ENCODE data around the gene NDE1.
A peak's percentile ranks its signal among the peaks of the same experiment; 100 is the strongest.

Gene NDE1

DNA sequence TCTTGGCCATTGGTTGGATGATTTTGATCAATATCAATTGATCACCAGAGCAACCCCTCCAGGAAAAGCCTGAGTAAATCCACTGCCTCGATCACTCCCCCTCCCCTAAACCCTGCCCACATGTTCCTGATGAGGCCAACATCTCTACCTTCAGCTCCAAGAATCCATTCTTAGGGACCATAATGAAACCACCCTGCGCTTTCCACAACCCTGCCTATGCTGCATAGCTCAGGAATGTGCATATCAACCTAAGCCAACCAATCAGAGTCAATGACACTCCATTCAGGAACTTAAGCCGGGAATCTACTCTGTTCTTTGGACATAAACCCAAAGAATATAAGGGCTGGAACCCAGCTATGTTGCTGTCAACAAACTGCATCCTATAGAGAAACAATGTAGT is 120.5 kb downstream of the NDE1 start:
- no peak for DNase-seq
- Mint-ChIP-seq H3K27ac (peak overlapping the region in 1 of 2 donors; percentile 35), H3K4me1 (peaks cover 5% of the 10 kb centered on the region), H3K9me3 (no peaks in the 10 kb centered on the region), H3K4me3 (no peak overlapping the region), H3K27me3 (no peaks in the 10 kb centered on the region)
- ATAC-seq, result no peak

DNA sequence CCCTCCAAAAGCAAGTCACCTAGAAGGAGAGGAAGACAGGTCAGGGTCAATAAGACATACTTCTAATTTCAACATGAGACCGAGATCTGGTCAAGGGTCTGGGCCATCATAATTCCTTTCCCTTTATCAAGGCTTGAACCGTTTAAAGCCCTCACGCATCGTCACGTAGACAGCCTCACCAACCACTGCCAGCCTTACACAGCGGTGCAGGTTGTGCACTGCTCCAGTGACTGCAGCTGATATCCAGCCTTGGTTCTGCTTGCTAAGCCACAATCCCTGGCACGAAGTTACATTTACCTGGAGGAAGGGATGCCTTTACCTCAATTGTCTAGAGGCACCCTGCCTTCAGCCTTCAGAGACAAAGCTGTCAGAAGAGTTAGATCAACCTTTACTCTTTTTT is 121.6 kb downstream of the NDE1 start:
- Mint-ChIP-seq H3K4me1 (no peaks in the 10 kb centered on the region), H3K9me3 (no peaks in the 10 kb centered on the region), H3K27ac (no peak overlapping the region), H3K27me3 (peaks cover 5% of the 10 kb centered on the region), H3K4me3 (no peak overlapping the region)
- DNase-seq (no peak), ATAC-seq (no peak)

DNA sequence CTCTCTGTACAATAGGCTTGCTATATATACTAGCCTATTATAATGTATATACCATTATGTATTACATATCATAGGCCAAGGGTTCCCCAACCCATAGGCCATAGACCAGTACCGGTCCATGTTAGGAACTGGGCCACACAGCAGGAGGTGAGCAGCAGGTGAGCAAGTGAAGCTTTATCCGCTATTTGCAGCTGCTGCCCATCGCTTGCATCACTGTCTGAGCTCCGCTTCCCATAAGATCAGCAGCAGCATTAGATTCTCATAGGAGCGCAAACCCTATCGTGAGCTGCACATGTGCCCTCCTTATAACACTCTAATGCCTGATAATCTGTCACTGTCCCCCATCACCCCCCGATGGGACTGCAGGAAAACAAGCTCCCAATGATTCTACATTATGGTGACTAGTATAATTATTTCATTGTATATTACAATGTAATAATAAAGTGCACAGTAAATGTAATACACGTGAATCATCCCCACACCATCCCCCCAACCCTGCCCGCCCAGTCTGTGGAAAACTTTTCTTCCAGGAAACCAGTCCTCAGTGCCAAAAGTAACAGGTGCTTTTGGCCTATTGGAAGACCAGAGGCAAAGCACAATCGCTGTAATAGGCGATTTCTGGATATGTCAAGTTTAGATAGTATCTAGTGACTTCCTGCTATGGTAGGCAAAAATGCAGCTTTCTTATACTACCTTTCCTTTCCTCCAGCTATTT is 122.7 kb downstream of the NDE1 start:
- Mint-ChIP-seq H3K9me3 (no peaks in the 10 kb centered on the region), H3K4me1 (no peaks in the 10 kb centered on the region), H3K27ac (no peak overlapping the region), H3K27me3 (peaks cover 5% of the 10 kb centered on the region), H3K4me3 (no peak overlapping the region)
- no peak for DNase-seq
- no peak for ATAC-seq

DNA sequence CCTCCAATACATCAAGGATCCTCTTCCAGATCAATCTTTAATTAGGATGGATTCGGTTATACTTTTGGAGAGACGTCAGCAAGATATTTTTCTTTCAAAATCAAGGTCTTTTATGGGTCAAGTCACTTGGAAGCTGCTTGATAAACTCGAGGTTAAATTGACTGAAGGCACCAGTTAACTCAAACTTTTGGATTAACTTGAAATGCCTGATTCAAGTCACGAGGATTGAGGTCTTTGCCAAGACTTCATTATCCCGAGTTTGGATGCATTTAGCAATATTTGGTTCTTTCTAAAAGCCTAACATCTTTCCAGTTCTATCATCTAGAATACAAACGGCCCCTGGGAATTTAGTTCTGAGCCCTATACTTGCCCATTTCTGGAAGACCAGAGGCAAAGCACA is 123.9 kb downstream of the NDE1 start:
- DNase-seq (no peak), ATAC-seq (no peak)
- no peaks in the 10 kb centered on the region for H3K4me1 Mint-ChIP-seq
- peaks cover 5% of the 10 kb centered on the region for H3K27me3 Mint-ChIP-seq
- no peak overlapping the region for H3K27ac Mint-ChIP-seq
- no peak overlapping the region for H3K4me3 Mint-ChIP-seq
- no peaks in the 10 kb centered on the region for H3K9me3 Mint-ChIP-seq

DNA sequence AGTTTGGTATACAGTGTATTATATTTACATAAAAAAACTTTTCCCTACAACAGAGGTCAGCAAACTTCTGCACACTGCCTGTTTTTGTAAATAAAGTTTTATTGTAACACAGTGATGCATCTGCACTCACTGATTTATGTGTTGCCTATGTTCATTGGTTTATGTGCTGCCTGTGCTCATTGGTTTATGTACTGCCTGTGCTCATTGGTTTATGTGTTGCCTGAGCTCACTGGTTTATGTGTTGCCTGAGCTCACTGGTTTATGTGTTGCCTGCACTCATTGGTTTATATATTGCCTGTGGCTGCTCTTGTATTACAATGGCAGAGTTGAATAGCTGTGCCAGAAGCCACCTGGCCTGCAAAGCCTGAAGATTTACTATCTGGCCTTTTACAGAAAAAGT is 125.2 kb downstream of the NDE1 start:
- ATAC-seq, result no peak
- peaks cover 5% of the 10 kb centered on the region for H3K27me3 Mint-ChIP-seq
- no peaks in the 10 kb centered on the region for H3K4me1 Mint-ChIP-seq
- H3K9me3 Mint-ChIP-seq, result no peaks in the 10 kb centered on the region
- no peak overlapping the region for H3K4me3 Mint-ChIP-seq
- no peak overlapping the region for H3K27ac Mint-ChIP-seq
- no peak for DNase-seq

DNA sequence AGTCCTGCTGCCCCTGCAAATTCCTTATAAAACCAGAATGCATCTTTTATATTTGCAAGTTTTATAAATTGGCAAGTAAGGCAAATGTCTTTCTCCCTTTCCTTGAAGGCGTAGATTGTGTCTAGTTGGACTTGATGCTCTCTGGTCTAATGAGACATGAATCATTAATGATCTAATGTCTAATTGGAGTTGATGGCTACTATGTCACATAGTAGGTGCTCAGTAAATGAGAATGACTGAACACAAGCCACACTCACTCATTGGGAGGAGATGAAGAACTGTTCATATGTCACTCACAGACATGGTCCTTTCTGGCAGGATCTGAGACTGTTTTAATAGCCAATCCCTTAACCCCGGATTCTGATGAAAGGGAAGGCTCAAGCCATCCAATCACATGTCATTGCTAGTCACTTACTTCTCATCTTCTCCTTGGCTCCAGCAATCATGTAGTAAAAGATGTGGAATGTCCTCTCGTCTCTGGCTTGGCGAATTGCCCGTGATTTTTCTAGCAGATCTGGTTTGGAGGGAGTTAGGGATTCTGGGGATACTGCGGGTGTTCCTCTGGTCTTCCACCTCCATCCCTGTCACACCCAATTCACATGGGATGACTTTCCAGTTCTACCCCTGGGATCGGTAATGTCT is 125.7 kb downstream of the NDE1 start:
- no peaks in the 10 kb centered on the region for H3K9me3 Mint-ChIP-seq

More for the DNA sequence above, 125.7 kb downstream of the NDE1 start:
- H3K4me1 Mint-ChIP-seq, result no peaks in the 10 kb centered on the region
- H3K27me3 Mint-ChIP-seq, result peaks cover 5% of the 10 kb centered on the region
- ATAC-seq, result no peak
- no peak overlapping the region for H3K4me3 Mint-ChIP-seq
- H3K27ac Mint-ChIP-seq, result no peak overlapping the region
- no peak for DNase-seq
